DMS153 treated with DMSO at 0.1 percent for 48 hours (cell line): ENCODE results near the gene EFNA4.

Experiments used
- DNase-seq: peaks from one replicate; lab custom pipeline; 2025; ENCODE audit not compliant: unreplicated experiment; lab: John Stamatoyannopoulos, UW

Gene EFNA4

DNA sequence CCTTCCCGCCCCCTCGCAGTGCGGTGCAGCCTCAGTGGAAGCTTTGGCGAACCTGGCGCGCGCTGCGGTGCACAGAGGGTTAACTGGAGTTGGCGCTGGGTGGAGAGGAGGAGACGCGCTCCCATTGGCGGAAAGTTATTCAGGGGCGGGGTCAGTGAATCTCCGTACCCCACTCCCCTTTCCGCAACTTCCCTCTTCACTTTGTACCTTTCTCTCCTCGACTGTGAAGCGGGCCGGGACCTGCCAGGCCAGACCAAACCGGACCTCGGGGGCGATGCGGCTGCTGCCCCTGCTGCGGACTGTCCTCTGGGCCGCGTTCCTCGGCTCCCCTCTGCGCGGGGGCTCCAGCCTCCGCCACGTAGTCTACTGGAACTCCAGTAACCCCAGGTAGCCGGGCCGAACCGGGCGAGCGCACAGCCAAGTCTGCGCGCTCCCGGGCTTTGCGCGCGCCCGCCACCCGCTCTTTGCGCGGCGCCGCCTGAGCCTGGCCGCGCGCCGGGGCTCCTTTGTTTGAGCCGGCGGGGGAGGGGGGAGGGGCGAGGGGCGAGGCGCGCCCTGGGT is at the start of gene EFNA4:
TSS of gene EFNA4 (plus strand) at position 191 of the 561 bp plus-strand sequence. CDS start at position 275, 84 bp downstream.
- no peak for DNase-seq

DNA sequence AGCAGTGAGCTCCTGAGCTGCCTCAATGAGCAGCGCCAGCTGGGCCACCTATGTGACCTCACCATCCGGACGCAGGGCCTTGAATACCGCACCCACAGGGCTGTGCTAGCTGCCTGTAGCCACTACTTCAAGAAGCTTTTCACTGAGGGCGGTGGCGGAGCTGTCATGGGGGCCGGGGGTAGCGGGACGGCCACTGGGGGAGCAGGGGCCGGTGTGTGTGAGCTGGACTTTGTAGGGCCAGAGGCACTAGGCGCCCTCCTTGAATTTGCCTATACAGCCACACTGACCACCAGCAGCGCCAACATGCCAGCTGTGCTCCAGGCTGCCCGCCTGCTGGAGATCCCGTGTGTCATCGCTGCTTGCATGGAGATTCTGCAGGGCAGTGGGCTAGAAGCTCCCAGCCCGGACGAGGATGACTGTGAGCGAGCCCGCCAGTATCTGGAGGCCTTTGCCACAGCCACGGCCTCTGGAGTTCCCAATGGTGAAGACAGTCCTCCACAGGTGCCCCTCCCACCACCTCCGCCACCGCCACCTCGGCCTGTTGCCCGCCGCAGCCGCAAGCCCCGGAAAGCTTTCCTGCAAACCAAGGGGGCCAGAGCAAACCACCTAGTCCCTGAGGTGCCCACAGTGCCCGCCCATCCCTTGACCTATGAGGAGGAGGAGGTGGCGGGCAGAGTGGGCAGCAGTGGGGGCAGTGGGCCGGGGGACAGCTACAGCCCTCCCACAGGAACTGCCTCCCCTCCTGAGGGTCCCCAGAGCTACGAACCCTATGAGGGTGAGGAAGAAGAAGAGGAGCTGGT is 48.6 kb upstream of the EFNA4 start:
- DNase-seq = no peak

DNA sequence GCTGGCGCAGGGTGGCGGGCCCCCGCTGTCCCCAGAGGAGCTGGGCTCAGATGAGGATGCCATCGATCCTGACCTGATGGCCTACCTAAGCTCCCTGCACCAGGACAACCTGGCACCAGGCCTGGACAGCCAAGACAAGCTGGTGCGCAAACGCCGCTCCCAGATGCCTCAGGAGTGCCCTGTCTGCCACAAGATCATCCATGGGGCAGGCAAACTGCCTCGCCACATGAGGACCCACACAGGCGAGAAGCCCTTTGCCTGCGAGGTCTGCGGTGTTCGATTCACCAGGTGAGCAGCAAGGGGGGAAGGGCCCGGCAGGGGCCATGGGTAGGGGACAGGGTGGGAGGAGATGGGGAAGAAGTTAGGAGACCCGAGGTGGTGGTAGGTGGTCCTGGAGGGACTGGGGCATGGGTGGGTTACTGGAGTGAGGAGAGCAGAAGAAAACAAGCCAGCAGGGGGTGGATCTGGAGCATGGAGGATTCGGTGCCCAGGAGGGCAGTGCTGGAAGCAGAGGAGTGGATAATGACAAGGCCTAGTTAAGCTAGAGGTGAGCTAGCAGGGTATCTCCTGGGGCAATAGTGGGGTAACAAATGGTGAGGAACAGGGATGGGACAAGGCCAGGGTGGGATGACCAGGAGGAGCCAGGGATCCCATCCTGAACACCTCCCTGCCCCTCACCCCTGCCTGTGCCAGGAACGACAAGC is 47.9 kb upstream of the EFNA4 start:
- no peak for DNase-seq

GRCh38 chr1:155016231-155016831 is 47.2 kb upstream of the EFNA4 start:
- DNase-seq = no peak

GRCh38 chr1:155017041-155017945 is 46.2 kb upstream of the EFNA4 start:
- no peak for DNase-seq

- no peak for DNase-seq
Observed at GRCh38 chr1:155017946-155018316, 45.6 kb upstream of the EFNA4 start.

GRCh38 chr1:155018617-155019348 is 44.8 kb upstream of the EFNA4 start:
- no peak for DNase-seq

DNA sequence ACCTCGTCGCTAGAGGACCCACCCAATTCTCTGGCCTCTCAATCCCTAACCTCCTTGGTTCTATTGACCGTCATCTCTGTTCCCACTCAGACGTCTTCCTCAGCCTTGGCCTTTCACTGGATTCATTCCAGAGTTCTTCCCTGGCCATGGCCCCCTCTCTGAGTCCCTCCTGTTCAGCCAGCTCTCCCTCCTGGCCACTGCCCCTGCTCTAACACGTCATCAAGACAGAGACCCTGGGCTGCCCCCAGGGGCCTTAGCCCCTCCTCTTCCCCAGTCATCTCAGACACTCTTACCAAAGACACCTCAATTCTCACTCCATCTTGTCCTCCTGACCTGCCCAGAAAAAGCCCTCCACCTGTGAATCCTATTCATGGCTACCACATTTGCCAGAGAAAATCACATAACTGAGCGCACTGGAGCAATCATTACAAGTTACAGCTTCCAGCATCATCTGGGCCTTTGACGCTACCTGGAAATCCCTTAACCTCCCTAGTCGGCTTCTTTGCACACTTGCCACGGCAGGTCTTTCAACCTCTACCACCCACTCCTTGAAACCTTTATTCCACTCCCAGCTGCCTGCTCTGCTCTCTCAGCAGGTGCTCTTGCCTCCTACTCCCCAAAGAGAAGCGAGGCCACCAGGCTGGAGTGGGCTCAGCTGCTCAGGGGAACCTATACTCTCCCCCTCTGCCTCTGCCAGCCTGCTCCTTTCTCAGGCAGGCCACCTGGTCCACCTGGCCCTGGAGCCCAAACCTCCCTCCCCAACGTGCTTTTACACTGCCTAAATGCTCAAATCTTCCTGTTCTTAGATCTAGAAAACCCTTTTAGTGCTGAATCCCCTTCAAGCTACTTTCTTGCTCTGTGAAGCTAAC is 43.9 kb upstream of the EFNA4 start:
- DNase-seq = no peak

DNA sequence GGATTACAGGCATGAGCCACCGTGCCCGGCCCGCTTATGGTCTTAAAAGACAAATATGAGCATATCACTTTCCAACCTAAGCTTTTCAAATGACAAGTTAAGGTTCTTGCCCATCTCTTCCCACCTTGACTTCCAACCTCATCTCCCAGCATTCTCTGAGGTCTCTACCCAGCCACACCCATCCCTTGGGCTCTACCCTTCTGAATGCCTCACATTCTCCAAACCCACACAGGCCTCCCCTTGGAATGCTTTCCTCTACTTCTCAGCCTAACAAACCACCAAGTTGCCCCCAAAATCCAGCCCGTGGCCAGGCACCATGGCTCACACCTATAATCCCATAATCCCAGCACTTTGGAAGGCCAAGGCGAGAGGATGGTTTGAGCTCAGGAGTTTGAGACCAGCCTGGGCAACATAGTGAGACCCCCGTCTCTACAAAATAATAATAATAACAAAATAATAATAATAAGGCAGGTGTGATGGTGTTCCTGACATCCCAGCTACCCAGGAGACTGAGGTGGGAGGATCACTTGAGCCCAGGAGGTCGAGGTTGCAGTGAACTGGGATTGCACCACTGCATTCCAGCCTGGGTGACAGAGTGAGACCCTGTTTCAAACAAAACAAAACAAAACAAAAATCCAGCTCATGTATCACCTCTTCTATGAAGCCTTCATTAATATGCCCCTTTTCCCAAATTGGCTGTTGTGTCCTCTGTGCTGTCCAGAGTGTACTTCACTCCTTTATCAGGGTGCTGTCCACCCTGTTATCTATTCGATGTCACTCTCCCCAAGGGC is 41.2 kb upstream of the EFNA4 start:
- no peak for DNase-seq

DNA sequence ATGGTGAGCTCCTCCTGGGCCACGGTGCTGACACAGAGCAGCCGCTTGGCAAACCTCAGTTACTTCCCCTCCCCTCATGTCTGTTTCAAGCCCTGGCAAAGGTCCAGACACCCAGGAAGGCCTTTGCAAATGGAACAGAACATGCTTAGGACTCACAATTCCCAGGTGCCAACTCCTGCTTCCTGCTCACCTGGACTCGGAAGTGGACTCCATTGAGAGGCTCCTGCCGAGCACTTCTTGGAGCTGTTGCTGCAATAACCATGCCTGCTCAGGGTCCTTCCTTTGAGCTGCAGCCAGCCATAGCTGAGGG is 40.7 kb upstream of the EFNA4 start:
- peak; percentile 36 for DNase-seq

DNA sequence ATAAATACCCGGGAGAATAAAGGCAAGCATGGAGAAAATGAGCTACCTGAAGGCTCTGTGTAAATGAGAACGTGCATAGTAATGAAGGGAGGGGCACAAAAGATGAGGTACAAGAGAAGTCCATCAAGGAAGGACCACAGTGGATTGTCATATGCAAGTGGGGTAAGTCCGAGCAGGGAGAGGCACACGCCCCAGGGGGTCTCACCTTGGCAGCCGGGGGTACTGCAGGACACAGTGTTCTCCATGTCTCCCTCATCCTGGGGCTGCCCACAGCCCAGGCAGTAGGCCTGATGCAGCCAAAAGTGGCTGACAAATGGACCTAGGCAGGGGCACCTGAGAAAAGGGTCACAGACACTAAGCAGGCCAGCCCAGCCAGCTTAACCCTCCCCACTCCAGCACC is 39.9 kb upstream of the EFNA4 start:
- DNase-seq = no peak

DNA sequence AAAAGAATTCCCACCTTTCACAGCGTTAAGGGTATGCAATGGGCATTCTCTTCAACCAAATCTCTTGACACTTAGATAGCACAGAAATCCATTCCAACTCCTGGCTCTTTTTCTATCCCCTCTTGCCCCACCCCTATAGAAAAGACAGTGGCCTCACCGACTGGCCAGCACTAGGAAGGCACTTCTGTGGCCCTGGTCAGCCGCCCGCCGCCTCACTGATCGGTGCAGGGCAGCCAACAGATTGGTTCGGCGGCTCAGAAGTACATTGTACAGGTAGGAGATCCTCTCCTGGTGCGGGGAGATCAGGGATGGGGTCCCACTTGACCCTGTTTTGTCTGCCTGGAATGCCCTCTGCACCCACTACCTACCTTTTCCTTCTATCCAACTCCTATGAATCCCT is 39.2 kb upstream of the EFNA4 start:
- DNase-seq = no peak

- DNase-seq = no peak
Observed at GRCh38 chr1:155026154-155026553, 37.4 kb upstream of the EFNA4 start.

GRCh38 chr1:155026588-155026987 is 37.0 kb upstream of the EFNA4 start:
- no peak for DNase-seq

- DNase-seq = no peak
Observed at GRCh38 chr1:155029513-155030242, 33.9 kb upstream of the EFNA4 start.

- no peak for DNase-seq
Observed at GRCh38 chr1:155030243-155030795, 33.2 kb upstream of the EFNA4 start.

DNA sequence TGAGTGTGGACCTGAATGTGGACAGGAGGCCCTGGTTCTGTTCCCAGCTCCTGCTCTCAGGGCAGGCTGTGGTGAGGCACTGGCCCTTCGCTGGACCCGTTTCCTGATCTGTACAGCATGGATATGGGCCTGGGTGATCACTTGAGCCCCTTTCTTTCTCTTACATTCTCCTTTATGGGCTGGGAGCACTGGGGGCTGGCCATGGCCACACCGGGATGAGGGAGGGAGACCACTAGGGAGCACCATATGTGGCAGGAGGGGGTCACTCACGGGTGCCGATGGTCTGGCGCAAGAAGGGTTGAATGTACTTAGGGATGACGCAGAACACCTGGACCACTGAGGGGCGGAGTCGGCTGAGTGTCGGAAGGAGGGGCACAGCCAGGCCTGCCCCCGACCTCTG is 32.6 kb upstream of the EFNA4 start:
- no peak for DNase-seq

DNA sequence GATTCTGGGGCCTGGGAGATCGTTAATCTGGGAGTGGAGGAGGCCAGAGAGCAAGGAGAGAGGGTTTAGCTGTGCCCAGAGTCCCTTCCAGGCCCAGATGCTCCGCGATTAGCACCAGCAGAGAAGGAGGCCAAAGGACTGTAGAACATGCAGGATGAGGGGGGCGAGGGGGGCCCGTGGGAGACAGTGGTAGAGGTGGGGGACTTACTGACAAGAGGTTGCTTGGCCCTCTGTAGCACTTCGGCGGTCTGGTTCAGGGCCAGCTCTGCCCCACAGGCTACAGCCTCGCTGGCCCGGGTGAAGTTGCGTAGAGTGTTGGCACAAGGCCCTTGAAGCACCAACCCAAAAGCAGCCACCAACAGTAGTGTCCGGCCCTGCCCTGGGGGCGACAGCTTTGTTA is 30.7 kb upstream of the EFNA4 start:
- DNase-seq = no peak
